ENCODE data around the gene EFCAB6. TPM values are rescaled to one million over a fixed set of nuclear protein-coding genes. Genes with fewer than 3 reads are reported as not detected.

The EFCAB6 gene
- total RNA-seq, 2 experiments from 2014 or later = 0.13 TPM; not detected in 1

DNA sequence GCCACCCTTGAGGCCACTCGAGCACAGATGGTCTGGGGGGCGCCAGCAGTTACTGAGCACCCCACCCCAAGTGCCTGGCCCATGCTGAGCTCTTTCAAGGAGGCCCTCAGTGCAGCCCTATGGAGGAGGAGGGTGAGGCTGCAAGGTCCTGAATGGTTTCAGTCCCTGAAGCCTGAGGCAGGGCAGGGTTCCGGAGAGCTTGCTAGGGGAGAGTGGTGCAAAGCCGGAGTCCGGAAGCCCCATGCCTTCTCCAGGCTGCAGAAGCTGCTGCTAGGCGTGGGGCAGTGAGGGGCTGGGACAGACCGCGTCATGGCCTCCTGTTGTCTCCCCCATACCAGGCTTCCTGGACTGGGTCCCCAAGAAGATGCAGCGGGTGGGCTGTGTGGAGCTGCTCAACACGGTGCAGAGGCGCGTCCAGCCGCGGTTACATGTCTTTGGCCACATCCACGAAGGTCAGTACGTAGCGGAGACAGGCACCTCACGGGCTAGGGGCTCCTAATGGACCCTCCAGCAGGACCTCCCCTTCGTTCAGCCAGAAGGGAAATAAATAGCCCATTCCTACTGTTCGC, 309.7 kb downstream of the EFCAB6 start:
- no peaks in the 10 kb centered on the region for H3K9me2 ChIP-seq (ENCODE audit: insufficient read depth, low read length)
- no peak overlapping the region for H3K4me2 ChIP-seq (ENCODE audit: low read length)
- no peak overlapping the region for H3K4me3 ChIP-seq (ENCODE audit: low read depth, low read length, poor library complexity, severe bottlenecking)
- H2AFZ ChIP-seq (ENCODE audit: low read length) = no peak overlapping the region
- H3K79me2 ChIP-seq (ENCODE audit: insufficient read depth, low read depth, low read length) = no peaks in the 10 kb centered on the region
- H3K4me1 ChIP-seq (ENCODE audit: insufficient read depth, low read length, poor library complexity, severe bottlenecking) = no peaks in the 10 kb centered on the region
- no peaks in the 10 kb centered on the region for H3K36me3 ChIP-seq (ENCODE audit: insufficient read depth, low read length)
- H3K27ac ChIP-seq (ENCODE audit: low read depth, low read length, poor library complexity, severe bottlenecking) = no peak overlapping the region
- TF ChIP-seq EZH2phosphoT487 (IDR thresholded peaks at IDR 0.05; ENCODE audit: borderline replicate concordance, low read depth, low read length) = no peak
- TF ChIP-seq, protein P1, sequence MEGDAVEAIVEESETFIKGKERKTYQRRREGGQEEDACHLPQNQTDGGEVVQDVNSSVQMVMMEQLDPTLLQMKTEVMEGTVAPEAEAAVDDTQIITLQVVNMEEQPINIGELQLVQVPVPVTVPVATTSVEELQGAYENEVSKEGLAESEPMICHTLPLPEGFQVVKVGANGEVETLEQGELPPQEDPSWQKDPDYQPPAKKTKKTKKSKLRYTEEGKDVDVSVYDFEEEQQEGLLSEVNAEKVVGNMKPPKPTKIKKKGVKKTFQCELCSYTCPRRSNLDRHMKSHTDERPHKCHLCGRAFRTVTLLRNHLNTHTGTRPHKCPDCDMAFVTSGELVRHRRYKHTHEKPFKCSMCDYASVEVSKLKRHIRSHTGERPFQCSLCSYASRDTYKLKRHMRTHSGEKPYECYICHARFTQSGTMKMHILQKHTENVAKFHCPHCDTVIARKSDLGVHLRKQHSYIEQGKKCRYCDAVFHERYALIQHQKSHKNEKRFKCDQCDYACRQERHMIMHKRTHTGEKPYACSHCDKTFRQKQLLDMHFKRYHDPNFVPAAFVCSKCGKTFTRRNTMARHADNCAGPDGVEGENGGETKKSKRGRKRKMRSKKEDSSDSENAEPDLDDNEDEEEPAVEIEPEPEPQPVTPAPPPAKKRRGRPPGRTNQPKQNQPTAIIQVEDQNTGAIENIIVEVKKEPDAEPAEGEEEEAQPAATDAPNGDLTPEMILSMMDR (conservative IDR thresholded peaks at IDR 0.05; ENCODE audit: low read length) = no peak
- no peaks in the 10 kb centered on the region for H4K20me1 ChIP-seq (ENCODE audit: insufficient read depth, low read length)
- ChIA-PET CTCF (ENCODE audit: unreplicated experiment) (no interaction called here), POLR2A (no interaction called here)
- BruUV-seq (replicated peaks) = no TSS peak
- no peaks in the 10 kb centered on the region for H3K9me3 ChIP-seq (ENCODE audit: low read length)
- no peak for DNase-seq (ENCODE audit: low spot score)
- intact Hi-C loops (cut with micrococcal nuclease; ENCODE audit: unreplicated experiment) = no loop called here

DNA sequence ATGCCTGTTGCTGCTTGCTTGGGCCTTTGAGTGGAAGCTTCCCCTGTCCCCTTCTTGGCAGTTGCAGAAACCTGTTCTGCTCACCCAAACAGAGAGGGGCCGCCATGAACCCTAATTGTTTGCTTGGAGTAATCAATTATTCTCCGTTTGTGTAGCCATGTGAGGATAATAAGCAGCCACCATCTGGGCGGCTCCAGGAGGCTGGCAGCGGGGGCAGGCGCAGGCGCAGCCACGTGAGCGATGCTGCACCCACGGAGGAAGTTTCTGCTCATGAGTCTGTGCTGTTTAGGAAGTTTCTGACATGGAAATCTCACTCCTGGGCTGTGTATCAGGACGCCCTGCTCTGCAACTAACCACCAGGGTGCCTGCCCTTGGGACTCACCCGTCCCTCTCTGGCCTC, 310.2 kb downstream of the EFCAB6 start:
- H4K20me1 ChIP-seq (ENCODE audit: insufficient read depth, low read length) = no peaks in the 10 kb centered on the region
- H3K27ac ChIP-seq (ENCODE audit: low read depth, low read length, poor library complexity, severe bottlenecking) = no peak overlapping the region
- no peak overlapping the region for H3K4me2 ChIP-seq (ENCODE audit: low read length)
- H3K4me3 ChIP-seq (ENCODE audit: low read depth, low read length, poor library complexity, severe bottlenecking) = no peak overlapping the region
- H3K36me3 ChIP-seq (ENCODE audit: insufficient read depth, low read length) = no peaks in the 10 kb centered on the region
- no peaks in the 10 kb centered on the region for H3K79me2 ChIP-seq (ENCODE audit: insufficient read depth, low read depth, low read length)
- CTCF ChIA-PET (ENCODE audit: unreplicated experiment) = no interaction called here
- no peak for DNase-seq (ENCODE audit: low spot score)
- no peak overlapping the region for H2AFZ ChIP-seq (ENCODE audit: low read length)
- no peaks in the 10 kb centered on the region for H3K9me3 ChIP-seq (ENCODE audit: low read length)
- H3K4me1 ChIP-seq (ENCODE audit: insufficient read depth, low read length, poor library complexity, severe bottlenecking) = no peaks in the 10 kb centered on the region
- intact Hi-C loops (cut with micrococcal nuclease; ENCODE audit: unreplicated experiment) = no loop called here
- H3K9me2 ChIP-seq (ENCODE audit: insufficient read depth, low read length) = no peaks in the 10 kb centered on the region
- TF ChIP-seq, protein P1 (conservative IDR thresholded peaks at IDR 0.05; ENCODE audit: low read length) = no peak
- no peak for TF ChIP-seq EZH2phosphoT487 (IDR thresholded peaks at IDR 0.05; ENCODE audit: borderline replicate concordance, low read depth, low read length)
- no TSS peak for BruUV-seq (replicated peaks)
- POLR2A ChIA-PET = no interaction called here

DNA sequence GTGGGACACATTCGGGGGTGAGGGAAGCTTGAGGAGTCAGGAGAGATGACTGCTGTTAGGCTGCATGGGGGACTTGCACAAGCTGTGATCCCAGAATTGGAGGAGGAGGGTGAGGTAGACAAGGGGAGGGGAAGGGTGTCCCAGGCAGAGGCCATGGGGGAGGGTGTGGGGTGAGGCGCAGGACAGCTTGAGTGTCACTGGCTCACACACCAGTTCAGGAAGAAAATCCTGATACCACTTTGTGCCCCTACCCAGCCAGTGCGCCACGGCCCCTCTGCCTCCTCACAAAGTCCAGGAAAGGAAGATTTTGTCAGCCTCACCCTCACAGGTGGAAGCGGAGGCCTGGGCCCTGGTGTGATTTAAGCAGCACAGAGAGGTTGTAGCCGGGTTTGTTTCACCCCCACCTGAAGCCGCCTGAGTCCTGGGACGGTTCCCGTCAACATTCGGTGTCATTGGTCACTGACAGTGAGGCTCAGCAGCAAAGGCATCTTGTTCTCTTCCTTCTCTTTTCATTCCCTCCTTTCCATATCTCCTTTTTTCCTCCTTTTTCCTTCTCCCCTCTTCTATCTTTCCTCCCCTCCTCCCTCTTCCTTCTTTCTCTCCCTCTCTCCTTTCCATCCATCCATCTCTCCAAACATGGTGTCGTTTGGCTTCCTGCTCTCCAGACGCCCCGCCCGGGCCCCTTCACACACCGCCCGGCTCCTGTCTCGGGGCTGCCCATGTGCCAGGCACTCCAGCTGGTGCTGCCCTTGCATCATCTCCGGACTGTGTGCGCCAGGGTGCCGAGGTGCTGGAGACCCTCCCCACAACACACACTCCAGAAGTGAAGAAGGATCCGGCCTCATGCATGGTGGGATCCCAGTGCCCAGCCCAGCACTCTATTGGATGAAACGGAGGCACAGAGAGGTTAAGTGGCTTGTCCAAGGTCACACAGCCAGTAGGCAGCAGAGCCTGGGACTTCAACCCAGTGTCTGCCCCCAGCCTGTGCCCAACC, 311.0 kb downstream of the EFCAB6 start:
- H4K20me1 ChIP-seq (ENCODE audit: insufficient read depth, low read length) = no peaks in the 10 kb centered on the region
- H3K4me3 ChIP-seq (ENCODE audit: low read depth, low read length, poor library complexity, severe bottlenecking) = no peak overlapping the region
- H3K9me2 ChIP-seq (ENCODE audit: insufficient read depth, low read length) = no peaks in the 10 kb centered on the region
- no peaks in the 10 kb centered on the region for H3K4me1 ChIP-seq (ENCODE audit: insufficient read depth, low read length, poor library complexity, severe bottlenecking)
- no TSS peak for BruUV-seq (replicated peaks)
- no peak for DNase-seq (ENCODE audit: low spot score)
- TF ChIP-seq, protein P1 (conservative IDR thresholded peaks at IDR 0.05; ENCODE audit: low read length) = no peak
- no peak for TF ChIP-seq EZH2phosphoT487 (IDR thresholded peaks at IDR 0.05; ENCODE audit: borderline replicate concordance, low read depth, low read length)
- no peak overlapping the region for H3K4me2 ChIP-seq (ENCODE audit: low read length)
- no peaks in the 10 kb centered on the region for H3K79me2 ChIP-seq (ENCODE audit: insufficient read depth, low read depth, low read length)
- H3K9me3 ChIP-seq (ENCODE audit: low read length) = no peaks in the 10 kb centered on the region
- CTCF ChIA-PET (ENCODE audit: unreplicated experiment) = no interaction called here
- H2AFZ ChIP-seq (ENCODE audit: low read length) = no peak overlapping the region
- intact Hi-C loops (cut with micrococcal nuclease; ENCODE audit: unreplicated experiment) = no loop called here
- POLR2A ChIA-PET = no interaction called here
- no peak overlapping the region for H3K27ac ChIP-seq (ENCODE audit: low read depth, low read length, poor library complexity, severe bottlenecking)
- H3K36me3 ChIP-seq (ENCODE audit: insufficient read depth, low read length) = no peaks in the 10 kb centered on the region
